Bone marrow (tissue), 2 donors: Measurements from ENCODE around the gene HOTAIR.

ENCODE experiments used
- DNase-seq, 2 donors: peaks; one replicate each; lab custom pipeline; 2025; lab: John Stamatoyannopoulos, UW

The HOTAIR gene

DNA sequence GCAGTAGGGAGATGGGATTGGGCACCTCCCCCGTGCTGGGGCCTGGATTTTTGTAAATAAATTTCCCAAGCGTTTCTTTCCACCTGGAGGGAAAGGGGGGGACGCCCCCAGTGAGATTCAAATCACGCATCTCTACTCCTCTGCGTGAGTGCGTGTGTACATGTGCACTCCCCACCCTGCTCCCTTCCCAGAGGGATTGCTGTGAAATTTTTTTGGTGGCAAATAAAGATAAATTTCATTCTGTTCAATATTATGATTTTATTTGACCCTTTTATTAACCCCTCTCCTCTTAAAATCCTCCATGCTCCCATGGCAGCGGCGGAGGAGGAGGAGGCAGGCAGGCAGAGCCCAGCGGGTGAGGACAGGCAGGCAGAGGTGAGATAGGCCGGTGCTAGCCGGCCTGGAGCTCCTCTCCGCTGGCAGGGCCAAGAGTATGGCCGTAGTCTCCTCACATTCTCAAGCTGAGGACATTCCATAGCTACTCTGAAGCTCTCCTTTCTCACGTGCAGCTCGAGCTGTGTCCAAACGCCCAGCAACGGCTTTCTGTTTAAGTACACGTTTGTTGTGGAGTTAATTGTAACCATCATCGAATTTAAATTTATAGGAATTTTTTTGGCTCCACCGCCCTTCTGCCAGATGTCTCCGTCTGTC is 1.5 kb upstream of the HOTAIR start:
- no peak for DNase-seq

DNA sequence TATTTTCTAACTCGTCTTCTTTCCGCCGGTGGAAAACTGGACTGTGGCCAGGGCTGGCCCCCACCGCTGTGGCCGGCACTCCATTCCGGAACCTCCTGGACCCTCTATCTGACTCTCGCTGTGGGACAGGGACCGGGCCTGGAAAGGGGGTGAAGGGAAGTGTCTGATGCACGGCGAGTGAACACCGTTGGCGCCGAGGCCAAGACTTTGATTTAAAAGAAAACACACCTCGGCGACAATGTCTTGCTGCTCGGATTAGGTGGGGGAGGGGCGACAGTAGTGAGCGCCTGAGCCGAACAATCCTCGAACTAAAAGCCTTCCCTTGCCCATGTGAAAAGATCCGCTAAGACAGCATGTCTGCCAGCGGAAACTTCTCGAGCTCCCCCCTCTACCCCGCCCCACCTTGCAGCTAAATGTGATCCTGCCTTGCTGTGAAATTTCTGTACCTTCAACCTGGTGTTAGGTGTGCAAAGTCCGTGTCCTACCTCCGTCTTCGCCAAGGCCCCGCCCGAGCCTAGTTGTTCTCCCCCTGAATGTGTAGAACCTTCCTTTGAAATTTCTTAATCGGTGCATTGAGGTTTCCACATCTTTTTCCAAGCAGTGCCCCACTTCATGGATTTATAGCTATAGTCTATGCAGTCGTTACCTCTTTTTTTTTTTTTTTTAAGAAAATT is 862 bp upstream of the HOTAIR start:
- no peak for DNase-seq

DNA sequence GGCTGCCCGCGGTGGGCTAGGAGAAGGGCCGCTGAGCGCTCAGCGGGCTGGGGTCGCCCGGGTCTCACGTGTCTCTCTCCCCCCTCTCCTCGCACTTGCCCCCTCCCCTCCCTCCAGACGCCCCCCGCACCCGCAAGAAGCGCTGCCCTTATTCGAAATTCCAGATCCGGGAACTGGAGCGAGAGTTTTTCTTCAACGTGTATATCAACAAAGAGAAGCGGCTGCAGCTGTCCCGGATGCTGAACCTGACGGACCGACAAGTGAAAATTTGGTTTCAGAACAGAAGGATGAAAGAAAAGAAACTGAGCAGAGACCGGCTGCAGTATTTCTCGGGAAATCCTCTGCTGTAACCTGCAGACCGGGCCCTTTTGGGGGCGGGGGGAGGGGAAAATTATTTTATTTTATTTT is 314 bp upstream of the HOTAIR start:
- DNase-seq: no peak

DNA sequence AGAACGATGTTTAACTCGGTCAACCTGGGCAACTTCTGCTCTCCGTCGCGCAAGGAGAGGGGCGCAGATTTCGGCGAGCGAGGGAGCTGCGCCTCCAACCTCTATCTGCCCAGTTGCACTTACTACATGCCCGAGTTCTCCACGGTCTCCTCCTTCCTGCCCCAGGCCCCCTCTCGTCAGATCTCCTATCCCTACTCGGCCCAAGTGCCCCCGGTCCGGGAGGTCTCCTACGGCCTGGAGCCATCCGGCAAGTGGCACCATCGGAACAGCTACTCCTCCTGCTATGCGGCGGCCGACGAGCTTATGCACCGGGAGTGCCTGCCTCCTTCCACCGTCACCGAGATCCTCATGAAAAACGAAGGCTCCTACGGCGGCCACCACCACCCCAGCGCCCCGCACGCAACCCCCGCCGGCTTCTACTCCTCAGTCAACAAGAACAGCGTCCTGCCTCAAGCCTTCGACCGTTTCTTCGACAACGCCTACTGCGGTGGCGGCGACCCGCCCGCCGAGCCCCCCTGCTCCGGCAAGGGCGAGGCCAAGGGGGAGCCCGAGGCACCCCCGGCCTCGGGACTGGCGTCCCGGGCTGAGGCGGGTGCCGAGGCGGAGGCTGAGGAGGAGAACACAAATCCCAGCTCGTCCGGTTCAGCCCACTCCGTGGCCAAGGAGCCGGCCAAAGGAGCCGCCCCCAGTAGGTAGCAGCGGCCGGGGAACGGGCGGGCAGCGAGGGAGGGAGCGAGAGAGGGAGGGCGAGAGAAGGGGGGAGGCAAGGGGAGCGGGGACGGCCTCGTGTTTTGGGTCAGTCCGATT is 1.3 kb downstream of the HOTAIR start:
- DNase-seq: no peak

DNA sequence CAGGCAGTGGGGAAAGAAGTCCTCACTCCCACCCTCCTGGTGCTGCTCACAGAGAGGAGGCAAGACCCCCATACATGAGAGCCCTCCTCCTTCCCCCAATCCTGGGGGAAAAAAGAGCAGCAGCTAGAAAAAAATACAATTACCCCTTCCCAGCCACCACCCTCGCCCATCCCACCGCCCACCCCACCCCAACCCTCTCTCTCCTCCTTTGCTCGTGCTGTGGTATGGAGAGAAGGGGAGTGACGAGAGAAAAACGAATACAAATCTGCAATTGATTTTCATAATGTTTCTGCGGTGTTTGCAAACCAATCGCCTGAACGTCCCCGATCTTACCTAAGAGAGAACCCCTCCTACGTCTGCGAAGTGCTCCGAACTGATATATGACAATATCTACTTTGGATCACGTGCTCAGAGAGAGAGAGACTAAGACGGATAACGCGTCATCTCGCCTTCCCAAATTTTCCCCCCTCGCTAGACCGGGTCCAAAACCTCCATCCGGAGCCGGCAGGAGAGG is 2.0 kb downstream of the HOTAIR start, which contains the start of gene HOXC11:
HOXC11 (plus strand) TSS at position 405 of the 514 bp plus-strand sequence. CDS start 116 bp downstream, outside the sequence.
- DNase-seq: no peak

DNA sequence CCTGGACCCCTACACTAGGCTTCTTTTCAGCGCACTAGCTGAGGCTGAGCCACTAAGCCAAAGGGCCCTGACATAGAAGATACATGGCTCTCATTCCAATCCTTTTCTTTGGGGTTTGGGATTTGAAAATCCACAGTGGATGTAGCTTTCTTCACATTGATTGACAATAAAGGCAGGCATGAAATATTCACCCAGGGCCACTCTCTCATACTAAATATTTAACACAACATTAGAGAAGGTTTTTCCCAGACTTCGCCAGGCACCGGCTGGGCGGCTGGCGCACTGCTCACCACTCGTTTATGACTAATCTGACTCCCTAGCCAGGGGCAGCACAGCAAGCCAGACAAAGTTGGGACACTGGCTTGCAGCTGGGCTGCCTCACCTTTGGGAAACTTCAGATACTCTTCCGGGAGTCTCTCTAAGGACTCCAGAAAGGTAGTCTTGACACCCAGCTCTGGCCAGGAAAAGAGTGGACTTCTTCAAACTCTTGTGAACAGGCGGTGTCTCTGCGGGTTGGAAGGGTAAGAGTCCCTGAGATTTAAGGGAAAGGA is 2.5 kb downstream of the HOTAIR start:
- no peak for DNase-seq

DNA sequence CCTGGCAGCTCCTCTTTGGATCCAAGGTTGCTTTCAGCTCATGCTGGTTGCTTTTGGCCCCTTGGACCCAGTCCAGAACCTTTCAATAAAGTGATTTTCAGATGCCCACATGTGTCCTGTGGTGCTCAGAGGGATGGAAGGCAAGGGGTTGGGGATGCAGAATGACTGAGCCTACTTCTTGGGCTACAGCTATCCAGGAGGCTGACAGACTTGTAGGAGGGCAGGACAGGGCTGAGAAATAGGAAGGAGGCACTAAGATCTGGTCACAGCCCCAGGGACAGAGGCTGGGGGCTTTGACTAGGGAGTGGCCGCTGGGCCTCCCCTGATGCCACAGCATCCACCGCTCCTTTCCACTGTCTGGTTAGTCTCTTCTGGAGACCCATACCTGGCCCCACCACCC is 3.1 kb downstream of the HOTAIR start:
- DNase-seq: no peak

DNA sequence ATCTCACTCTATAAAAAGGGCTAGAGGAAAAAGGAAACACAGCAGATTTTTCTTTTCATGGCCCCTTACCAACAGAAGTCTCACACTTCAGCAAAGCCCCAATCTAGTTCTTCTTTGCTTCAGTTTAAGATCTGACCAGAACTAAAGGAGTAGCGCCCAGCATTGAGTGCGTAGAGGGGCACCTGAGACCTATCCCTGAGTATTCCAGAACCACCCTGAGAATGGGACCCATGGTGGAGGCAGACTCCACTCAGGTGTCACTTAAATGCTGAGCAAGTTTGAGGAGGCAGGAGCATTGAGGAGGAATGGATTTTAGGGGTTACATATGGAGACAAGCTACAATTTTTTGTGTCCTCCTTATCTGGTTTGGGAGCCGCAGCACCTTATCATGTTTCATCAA is 3.6 kb downstream of the HOTAIR start:
- DNase-seq: no peak

DNA sequence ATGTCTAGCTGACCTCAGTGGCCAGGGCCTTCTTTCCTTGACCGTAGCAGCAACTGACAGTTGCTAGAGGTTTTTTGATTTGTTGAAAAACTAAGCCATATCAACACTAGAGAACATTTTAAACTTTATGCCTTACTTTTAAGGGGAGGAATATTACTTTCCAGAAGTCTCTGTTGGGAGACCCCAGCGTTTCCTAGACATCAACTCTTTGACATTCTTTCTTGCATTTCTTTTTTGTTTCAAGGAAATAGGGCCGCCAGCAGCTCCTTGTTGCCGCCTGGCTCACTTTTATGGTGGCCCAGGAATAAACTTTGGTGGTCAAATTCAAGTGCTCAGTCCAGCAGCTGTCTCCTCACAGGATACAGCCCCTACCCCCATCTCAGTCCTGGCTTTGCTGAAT is 4.3 kb downstream of the HOTAIR start:
- no peak for DNase-seq

DNA sequence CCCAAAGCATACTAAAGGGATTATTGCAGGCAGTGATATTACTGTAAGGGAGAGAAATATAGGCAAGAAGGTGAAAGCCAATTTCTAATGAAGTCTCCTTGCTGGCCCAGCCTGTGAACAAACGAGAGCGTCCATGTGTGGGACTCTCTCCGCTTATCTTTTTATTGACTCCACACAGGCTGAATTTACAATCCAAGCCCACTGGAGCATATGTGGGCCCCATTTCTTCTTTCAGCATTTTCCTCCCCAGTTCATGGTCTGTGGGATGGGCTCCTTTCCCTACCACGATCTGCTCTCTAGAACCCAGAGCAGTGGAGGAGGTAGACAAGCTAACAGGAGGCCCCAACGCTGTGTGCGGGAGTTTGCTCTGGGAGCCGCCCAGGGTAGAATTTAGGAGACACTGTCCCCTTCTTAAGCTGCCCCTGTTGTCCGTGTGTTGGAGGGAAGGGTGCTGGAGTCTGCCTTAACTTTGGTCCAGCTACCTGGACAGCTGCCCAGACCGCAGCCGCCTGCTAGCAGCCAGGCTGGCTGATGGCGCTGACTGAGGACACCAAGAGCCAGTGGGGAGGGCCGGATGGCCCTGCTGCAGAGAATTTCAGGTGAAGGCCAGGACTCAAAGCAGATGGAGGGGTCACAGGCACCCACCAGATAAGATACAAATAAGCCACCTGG is 5.0 kb downstream of the HOTAIR start:
- no peak for DNase-seq

DNA sequence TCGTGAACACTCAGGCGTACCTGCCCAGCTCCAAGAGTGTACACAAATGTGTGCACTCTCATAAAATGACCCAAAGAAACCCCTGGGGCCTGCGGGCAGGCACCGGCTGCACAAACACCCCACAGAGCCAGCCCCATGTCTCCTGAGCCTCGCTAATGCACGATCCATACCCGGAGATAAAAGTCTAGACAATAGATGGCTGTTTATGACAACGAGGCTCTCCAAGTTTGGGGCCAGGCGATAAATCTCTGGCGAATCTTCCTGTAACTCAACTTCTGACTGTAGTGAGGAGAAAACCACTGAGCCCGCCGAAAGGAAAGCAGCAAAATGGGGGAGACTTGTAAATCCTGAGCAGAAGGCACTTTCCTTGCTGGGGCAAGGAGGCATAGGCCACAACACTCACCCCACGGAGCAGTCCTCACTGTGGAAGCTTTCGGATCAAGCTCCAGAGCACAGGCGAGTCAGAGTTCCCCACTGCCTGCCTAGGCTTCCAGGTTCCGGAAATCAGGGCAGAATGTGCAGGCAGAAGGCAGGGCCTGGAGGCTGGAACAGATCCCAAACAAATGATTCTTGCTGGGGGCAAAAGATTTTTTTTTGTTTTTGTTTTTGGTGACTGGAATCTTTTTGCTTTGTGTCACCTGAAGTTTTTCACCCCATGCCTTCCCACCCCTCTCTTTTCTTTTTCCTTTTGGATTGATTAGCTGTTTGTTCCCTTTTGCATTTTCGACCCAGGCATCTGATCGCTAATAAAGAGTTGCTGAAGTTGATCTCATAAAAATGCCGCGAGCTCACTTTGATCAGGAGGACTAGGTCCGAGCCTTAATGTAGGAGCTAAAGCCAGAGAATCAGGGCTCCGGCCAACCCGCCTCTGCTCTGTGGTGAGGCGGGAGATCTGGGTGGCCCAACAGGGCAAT is 6.3 kb downstream of the HOTAIR start:
- no peak for DNase-seq

DNA sequence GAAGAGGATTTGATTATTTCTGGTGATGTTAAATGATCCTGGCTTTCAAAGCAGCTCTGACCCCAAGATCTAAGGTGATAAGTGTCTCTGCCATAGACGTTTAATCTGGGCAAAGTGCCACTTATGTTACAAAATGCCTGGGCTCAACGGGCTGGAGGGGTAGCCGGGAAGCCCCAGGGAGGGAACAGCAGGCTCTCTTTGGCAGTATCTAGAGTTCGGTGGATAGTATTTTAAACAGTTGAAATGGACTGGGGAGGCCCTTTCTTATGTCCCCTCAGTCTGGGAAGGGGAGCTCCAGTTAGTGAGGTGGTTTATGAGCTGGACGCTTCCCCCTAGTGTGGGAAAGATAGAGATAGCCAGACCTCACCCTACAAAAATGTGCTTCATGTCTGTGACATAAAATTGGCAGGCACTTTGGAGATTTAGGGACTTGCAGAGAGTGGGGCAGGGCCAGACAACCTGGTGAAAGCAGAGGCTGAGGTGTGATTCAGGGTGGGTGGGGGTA is 7.3 kb downstream of the HOTAIR start:
- no peak for DNase-seq

DNA sequence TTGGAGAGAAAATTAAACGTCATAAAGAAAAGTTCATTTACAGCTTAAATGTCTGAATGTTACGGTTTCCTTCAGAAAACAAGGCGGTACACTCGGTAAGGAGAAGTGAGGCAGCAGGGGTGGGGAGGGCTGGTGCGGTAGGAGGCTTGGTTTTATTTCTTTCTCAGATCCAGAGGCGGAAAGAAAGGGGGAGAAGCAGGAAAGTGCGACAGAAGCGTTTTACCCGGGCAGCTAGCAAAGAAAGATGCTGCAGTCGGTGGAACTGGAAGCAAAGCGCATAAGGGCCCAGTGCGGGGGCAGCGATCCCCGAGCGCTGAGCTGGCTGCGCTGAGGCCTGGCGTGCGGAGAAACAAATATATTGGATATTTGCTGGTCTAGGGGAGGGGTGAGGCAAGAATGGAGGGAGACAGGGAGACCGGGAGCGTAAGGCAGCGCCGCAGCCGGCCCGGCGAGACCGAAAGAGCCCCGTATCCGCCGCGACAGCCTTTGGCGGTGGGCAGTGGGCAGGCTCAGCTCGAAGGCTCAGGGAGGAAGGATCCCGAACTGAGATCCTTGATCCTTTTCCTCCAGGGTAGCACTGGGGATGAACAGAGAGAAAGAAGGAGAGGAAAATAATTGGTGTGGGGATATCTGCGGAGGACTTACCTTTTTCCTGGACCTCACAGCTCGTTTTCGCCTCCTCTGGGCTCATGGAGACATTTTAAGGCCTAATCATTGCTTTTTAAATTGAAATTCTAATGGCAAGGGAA is 8.2 kb downstream of the HOTAIR start:
- no peak for DNase-seq

DNA sequence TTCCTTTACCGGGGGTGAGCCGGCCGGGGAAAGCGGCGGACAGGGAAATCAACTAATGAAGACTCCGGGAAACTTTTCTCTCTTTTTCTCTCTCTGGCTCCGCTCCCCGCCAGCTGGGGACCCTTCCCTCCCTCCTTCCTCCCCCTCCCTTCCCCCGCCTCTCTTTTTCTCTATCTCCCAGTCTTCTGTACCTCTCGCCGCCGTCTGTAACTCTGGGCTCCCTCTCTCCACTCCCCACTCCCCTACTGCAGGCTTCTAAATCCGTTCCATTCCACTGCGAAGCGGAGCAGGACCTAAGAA is 8.7 kb downstream of the HOTAIR start:
- no peak for DNase-seq

DNA sequence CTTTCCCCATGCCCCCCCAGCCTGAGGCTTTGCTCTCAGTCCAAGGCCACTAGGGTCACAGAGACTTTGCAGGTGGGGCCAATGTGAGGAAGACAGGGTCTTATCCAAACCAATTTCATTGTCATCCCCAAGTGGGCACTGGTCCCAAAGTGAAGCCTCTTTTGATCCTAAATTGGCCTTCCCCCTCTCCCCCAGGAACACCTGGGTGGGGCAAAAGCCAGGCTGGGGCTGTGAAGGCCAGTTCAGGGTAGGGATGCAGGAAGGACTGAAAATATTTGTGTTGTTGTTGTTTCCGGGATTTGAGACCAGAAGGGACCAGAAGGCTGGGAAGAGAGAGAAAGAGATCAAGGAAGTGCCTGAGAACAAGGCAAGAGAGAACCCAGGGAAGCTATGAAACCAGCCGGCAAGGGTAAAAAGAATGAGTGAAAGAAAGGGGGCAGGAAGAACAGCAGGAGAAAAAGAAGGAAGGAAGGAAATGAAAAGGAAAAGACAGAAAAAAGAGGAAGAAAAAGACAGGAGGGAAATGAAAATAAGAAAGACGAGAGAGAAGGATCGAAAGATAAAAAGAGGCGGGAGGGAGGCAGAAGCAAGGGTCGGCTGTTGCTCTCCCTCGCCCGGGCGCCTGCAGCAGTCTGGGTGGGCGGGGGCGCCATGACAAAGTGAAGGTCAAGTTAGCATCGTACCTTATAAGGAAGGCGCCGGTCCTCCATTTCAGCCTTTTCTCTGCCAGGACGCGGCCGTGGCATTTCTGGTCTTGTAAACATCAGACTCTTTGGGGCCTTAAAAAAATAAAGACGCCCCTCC is 9.3 kb downstream of the HOTAIR start:
- DNase-seq: no peak

DNA sequence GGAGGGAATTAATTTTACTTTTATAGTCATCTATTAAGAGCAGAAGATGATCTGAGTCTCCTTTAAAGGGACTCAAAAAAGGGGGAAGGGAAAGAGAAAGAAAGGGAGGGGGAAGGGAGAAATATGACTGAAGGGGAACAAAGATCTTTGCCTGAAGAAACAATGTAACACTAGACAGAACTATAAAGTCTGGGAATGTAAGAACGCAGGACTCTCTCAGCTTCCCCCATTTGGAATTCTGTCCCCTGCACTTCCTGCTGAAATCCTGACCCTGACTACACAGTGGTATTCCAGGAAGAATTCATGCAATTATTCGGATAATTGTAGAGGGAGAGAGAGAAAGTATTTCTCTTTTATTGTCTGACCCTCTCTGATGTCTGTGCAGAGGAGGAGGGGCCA is 10.4 kb downstream of the HOTAIR start:
- DNase-seq: no peak

DNA sequence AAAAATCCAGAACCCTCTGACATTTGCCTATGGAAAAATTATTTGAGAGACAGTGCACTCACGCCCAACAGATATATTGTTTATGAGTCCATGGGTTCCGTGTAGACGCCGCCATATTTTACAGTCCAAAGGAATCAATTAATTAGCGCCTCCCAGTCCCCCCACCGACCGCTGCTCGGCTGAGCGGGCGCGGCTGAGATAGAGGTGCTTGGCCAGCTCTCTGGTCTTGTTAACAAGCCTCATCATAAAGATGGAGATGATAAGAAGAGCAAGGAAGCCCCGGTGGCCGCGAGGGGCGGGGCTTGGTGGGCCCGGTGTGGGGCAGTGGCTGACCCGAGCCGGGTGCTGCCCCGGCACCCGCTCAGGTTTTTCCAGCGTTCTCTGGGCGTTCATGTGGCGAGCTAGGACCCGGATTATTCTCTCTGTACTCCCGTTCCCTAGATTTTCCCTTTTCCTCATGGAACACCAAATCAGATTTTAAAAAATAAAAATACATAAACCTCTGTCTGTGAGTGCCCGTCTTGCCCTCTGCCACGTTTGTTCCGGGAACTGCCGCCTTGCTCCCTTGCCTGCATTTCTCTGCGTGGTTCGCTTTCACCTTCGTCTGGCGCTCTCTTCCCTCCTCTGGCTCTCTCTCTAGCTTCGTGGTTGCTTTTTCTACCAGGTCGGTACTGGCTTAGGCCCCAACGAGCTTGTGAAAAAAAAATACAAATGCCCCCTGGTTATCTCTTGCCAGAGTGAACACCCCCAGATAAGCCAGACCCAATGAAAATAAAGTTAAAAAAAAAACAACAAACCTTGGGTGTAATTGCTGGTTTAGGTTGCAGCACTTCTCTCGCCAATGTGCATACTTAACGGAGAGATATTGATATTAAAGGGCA is 11.1 kb downstream of the HOTAIR start:
- DNase-seq: no peak

DNA sequence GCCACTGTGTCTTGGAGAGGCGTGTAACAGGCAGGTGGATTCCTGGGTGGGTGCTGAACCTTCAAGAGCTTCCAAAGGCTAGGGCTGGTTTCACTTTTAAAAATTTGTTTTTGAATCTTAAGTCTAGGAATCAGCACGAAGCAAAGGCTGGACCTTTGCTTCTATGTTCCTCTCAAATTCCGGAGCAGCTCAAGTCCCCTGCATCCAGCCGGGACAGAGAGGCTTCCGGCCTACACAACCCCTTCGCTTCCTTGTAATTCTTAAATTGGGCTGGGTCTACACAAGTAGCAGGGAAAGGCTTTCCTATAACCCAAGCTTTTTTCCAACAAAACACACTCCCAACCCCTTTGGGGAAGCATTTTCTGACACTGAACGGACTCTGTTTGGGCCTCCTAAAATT is 11.7 kb downstream of the HOTAIR start:
- no peak for DNase-seq
